HepG2 (cell line): Measurements from ENCODE around the gene CACNA1C. TPM values are rescaled to one million over a fixed set of nuclear protein-coding genes. Genes with fewer than 3 reads are reported as not detected.

Experiments used
- AGO2 ChIP-seq: fragments of 200-400 bp; formaldehyde crosslinking; optimal IDR thresholded peaks from 2 replicates; pipeline ENCODE3; 2017; ENCODE audit warnings: mild to moderate bottlenecking, low read depth, low read length, moderate library complexity
- ARID5B ChIP-seq: IDR thresholded peaks from 2 replicates; pipeline ENCODE4 v1.4.0; 2020; ENCODE audit warnings: mild to moderate bottlenecking, missing genetic modification reagents
- CENPBD1 ChIP-seq: sonication (generic); formaldehyde crosslinking; IDR thresholded peaks from 2 replicates; pipeline ENCODE4 v1.8.0; 2022; ENCODE audit warnings: missing genetic modification reagents, low read depth, mild to moderate bottlenecking, borderline replicate concordance
- DNMT1 ChIP-seq: sonication (generic); formaldehyde crosslinking; IDR thresholded peaks from 2 replicates; pipeline ENCODE4 v1.5.1; 2020; ENCODE audit warnings: mild to moderate bottlenecking, missing genetic modification reagents
- FOXJ3 ChIP-seq: sonication (generic); formaldehyde crosslinking; IDR thresholded peaks from 2 replicates; pipeline ENCODE4 v1.4.0; 2020; ENCODE audit warnings: missing genetic modification reagents, mild to moderate bottlenecking, borderline replicate concordance
- GMEB1 ChIP-seq: sonication (generic); formaldehyde crosslinking; IDR thresholded peaks from 2 replicates; pipeline ENCODE4 v1.5.1; 2020; ENCODE audit warnings: missing genetic modification reagents, mild to moderate bottlenecking, borderline replicate concordance
- HMG20B ChIP-seq: conservative IDR thresholded peaks from 2 replicates; pipeline ENCODE4 v1.6.1; 2016; ENCODE audit warnings: missing genetic modification reagents, missing compliant biosample characterization
- MYPOP ChIP-seq: sonication (generic); formaldehyde crosslinking; IDR thresholded peaks from 2 replicates; pipeline ENCODE4 v1.8.1; 2023; ENCODE audit warnings: mild to moderate bottlenecking, moderate library complexity, missing genetic modification reagents
- NFRKB ChIP-seq: fragments of 450-650 bp; IDR thresholded peaks from 2 replicates; pipeline ENCODE4 v1.6.1; 2017
- PBX2 ChIP-seq: IDR thresholded peaks from 2 replicates; pipeline ENCODE4 v1.6.1; 2016; ENCODE audit warnings: control low read depth
- PLSCR1 ChIP-seq: sonication (generic); formaldehyde crosslinking; IDR thresholded peaks from 2 replicates; pipeline ENCODE4 v1.5.0; 2020; ENCODE audit warnings: missing genetic modification reagents, mild to moderate bottlenecking, borderline replicate concordance
- REL ChIP-seq: sonication (generic); formaldehyde crosslinking; conservative IDR thresholded peaks from 2 replicates; pipeline ENCODE4 v1.8.0; 2022; ENCODE audit warnings: mild to moderate bottlenecking, missing genetic modification reagents, moderate library complexity
- SCMH1 ChIP-seq: sonication (generic); formaldehyde crosslinking; IDR thresholded peaks from 2 replicates; pipeline ENCODE4 v1.9.0; 2021; ENCODE audit warnings: missing genetic modification reagents, mild to moderate bottlenecking, borderline replicate concordance
- SMYD3 ChIP-seq: sonication (generic); formaldehyde crosslinking; IDR thresholded peaks from 2 replicates; pipeline ENCODE4 v1.8.1; 2023; ENCODE audit warnings: mild to moderate bottlenecking, missing genetic modification reagents
- THAP11 ChIP-seq: IDR thresholded peaks from 2 replicates; pipeline ENCODE4 v1.6.1; 2016; ENCODE audit warnings: missing biosample characterization, missing genetic modification reagents
- ZFP41 ChIP-seq: sonication (generic); formaldehyde crosslinking; IDR thresholded peaks from 2 replicates; pipeline ENCODE4 v1.4.0; 2020; ENCODE audit warnings: mild to moderate bottlenecking, missing genetic modification reagents, borderline replicate concordance
- ZNF546 ChIP-seq: sonication (generic); formaldehyde crosslinking; conservative IDR thresholded peaks from 2 replicates; pipeline ENCODE4 v1.8.1; 2023; ENCODE audit warnings: mild to moderate bottlenecking, missing genetic modification reagents
- polyA plus RNA-seq, 8 experiments: library from polyadenylated mRNA; depleted of rRNA in 3 of 8; stranded (reverse) in 7 of 8; unstranded in 1 of 8; fragments of >200 nt; fragmentation: Illumina TruSeq in 4 of 8; extraction: Trizol in 4 of 8; gene quantifications; 2 replicates each; pipeline versions ENCODE4 v1.2.1 to v1.2.3, GENCODE V29; 2011 to 2016; ENCODE audit warnings: low read depth in 4 of 8, missing spikeins in 1 of 8, mixed read lengths in 1 of 8; ENCODE audit not compliant: insufficient read depth in 1 of 8
- total RNA-seq, 5 experiments: library from RNA; depleted of rRNA; stranded (reverse); fragments of >200 nt; fragmentation: Illumina TruSeq; extraction: Trizol; gene quantifications; 2 replicates each; pipeline ENCODE4 v1.2.3, GENCODE V29; 2016; ENCODE audit warnings: low read depth in 1 of 5

Gene CACNA1C
- total and polyA plus RNA-seq, 2 of the 13 experiments (the other 11 are each of a cell fraction or from before 2014, with no cell fraction given): not detected

- TF ChIP-seq ARID5B (CRISPR knock-in tag): peak; percentile 65
- TF ChIP-seq ZFP41 (CRISPR knock-in tag): peak; percentile 82; the same call in 1 of the 2 replicates
- TF ChIP-seq CENPBD1 (CRISPR knock-in tag): no peak
- TF ChIP-seq PBX2: 0 out of 2 replicates have a peak, but pooled peaks have one; percentile 4
- TF ChIP-seq SCMH1 (CRISPR knock-in tag): no peak
- TF ChIP-seq REL (CRISPR knock-in tag): 0 out of 2 replicates have a peak, but pooled peaks have one; percentile 31
- peak; percentile 92 for TF ChIP-seq ZNF546 (CRISPR knock-in tag)
- TF ChIP-seq NFRKB: no peak
- TF ChIP-seq SMYD3 (CRISPR knock-in tag): no peak
- peak; percentile 89 for TF ChIP-seq THAP11 (CRISPR knock-in tag)
- TF ChIP-seq AGO2: peak; percentile 83
- peak; percentile 98 for TF ChIP-seq DNMT1 (CRISPR knock-in tag)
- no peak for TF ChIP-seq FOXJ3 (CRISPR knock-in tag)
- TF ChIP-seq PLSCR1: no peak; the same call in 1 of the 2 replicates
- peak; percentile 55; the same call in 1 of the 2 replicates for TF ChIP-seq MYPOP (CRISPR knock-in tag)
- peak; percentile 95 for TF ChIP-seq GMEB1 (CRISPR knock-in tag)
- TF ChIP-seq HMG20B (CRISPR knock-in tag): 0 out of 2 replicates have a peak, but pooled peaks have one; percentile 39
These were observed 48.5 kb upstream of the CACNA1C start, which contains the start of gene DCP1B (continued) for GRCh38 chr12:2004113-2004929.
